Psoas muscle (tissue), 8 donors: ENCODE data around the gene SLC30A3. TPM values are rescaled to one million over a fixed set of nuclear protein-coding genes. Genes with fewer than 3 reads are reported as not detected.

Source experiments
- ATAC-seq, 4 donors: fragments of 200-7000 bp; cut with Tn5 transposase; one replicate each; pipeline ENCODE4 v1.9.1; 2020; ENCODE audit warnings: moderate library complexity in 3 of 4, mild to moderate bottlenecking in 2 of 4
- DNase-seq, 2 donors: peaks; one replicate each; pipeline ENCODE4 v3.0.0-alpha.2; 2020
- H3K27ac ChIP-seq: fragments of 200-600 bp; one replicate; pipeline ENCODE4 v1.8.0; 2022
- H3K27me3 ChIP-seq, 3 donors: fragments of 200-600 bp in 1 of 3; one replicate each; pipeline versions ENCODE4 v1.6.1 to v1.8.0; 2013 to 2022; ENCODE audit warnings: low read length in 2 of 3, mild to moderate bottlenecking in 2 of 3, moderate library complexity in 1 of 3; ENCODE audit not compliant: insufficient read depth in 3 of 3
- H3K36me3 ChIP-seq, 2 donors: fragments of 200-600 bp in 1 of 2; one replicate each; pipeline versions ENCODE4 v1.6.1 to v1.8.0; 2013 to 2022; ENCODE audit warnings: low read depth in 1 of 2, mild to moderate bottlenecking in 1 of 2, moderate library complexity in 1 of 2; ENCODE audit not compliant: insufficient read depth in 1 of 2
- H3K4me1 ChIP-seq: fragments of 200-600 bp; one replicate; pipeline ENCODE4 v1.8.0; 2022
- H3K4me3 ChIP-seq: fragments of 200-600 bp; one replicate; pipeline ENCODE4 v1.8.0; 2022; ENCODE audit warnings: mild to moderate bottlenecking
- H3K9me3 ChIP-seq: fragments of 200-600 bp; one replicate; pipeline ENCODE4 v1.8.0; 2022
- WGBS, 3 donors: extraction: QIAGEN DNeasy Blood & Tissue Kit; methylation state at CpG; one replicate each; pipeline versions ENCODE4 v1.1.6 to v1.1.7; 2013; 5-methylcytosine and 5-hydroxymethylcytosine counted together
- intact Hi-C, 2 donors: fragments of 100-400 bp; cut with DNase I; formaldehyde crosslinking; loops; one replicate each; pipeline versions ENCODE4 v1.11.0 to v1.14.2; 2022
- polyA plus RNA-seq, 3 donors: library from polyadenylated mRNA; stranded (reverse); fragments of 200-250 nt; gene quantifications; one replicate each; pipeline ENCODE4 v1.2.3, GENCODE V29; 2013
- total RNA-seq, 4 donors: library from RNA; stranded (reverse); fragmentation: NEBNext Ultra II Directional in 2 of 4; extraction: Animal tissue kit (Norgen Biotek cat#: 25700) in 2 of 4; gene quantifications; one replicate each; pipeline versions ENCODE4 v1.2.1 to v1.2.4, GENCODE V29; 2021 to 2023
- TF ChIP-seq, protein P1 (sequence below): fragments of 200-600 bp; IDR thresholded peaks from one replicate; pipeline ENCODE4 v1.8.0; 2022; ENCODE audit warnings: antibody characterized with exemption
- donor health status: healthy with polysubstance abuse.
- donor health status: DM: no; HTN: no; CAD: no; lungs with moderate emphysema.
- donor health status: Bipolar disorder and iron deficiency.
- donor health status: healthy.
- donor health status: DM: yes; HTN: yes; CAD: no.
- donor health status: DM: no; HTN: no; CAD: no.
- donor health status: DM: no; HTN: no; CAD: no.
- donor health status: DM: yes; HTN: yes; CAD: no.

SLC30A3 gene
- total and polyA plus RNA-seq, 7 donors = 0.03 to 0.92 (median 0.13) TPM; not detected in 1

DNA sequence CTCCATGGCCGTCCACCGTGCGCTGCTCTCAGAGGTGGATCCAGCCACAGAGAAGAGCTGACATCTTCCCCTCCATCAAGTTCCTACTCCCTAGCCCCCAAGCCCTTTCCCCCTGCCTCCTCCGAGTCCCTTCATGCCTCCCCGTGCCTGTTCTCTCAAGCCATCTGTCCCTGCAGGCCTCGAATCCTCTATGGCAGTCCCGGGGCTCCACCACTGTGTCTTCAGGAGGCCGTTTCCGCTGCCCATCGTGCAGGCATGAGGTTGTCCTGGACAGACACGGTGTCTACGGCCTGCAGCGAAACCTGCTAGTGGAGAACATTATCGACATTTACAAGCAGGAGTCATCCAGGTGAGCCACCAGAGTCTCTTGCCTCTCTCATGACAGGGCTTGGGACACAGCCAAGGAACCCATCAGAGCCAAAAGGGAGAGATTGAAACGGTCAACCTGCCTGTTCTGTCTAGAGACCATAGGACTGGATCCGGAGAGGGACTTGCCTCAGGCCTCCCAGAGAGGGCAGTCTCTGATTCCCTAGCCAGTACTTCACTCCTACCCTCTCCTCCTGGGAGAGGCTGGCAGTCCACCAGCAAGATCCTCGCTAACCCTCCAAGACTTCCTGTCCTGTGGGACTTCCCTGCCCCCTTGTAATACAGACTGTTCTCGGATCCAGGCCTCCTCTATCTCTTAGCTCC, 35.7 kb upstream of the SLC30A3 start:
- DNase-seq = no peak
- H3K27me3 ChIP-seq = no peaks in the 10 kb centered on the region
- ATAC-seq = peak; percentile 11 to 34 (median 26)
- peaks cover 0 to 83% of the 10 kb centered on the region in 2 donors for H3K36me3 ChIP-seq
- peak overlapping the region; percentile 55 for H3K27ac ChIP-seq
- peaks cover 64% of the 10 kb centered on the region for H3K4me1 ChIP-seq
- WGBS, 3 donors = 56 to 66% (median 56%) methylated on average over 18 of the region's 18 CpGs
- no peaks in the 10 kb centered on the region for H3K9me3 ChIP-seq
- TF ChIP-seq, protein P1, sequence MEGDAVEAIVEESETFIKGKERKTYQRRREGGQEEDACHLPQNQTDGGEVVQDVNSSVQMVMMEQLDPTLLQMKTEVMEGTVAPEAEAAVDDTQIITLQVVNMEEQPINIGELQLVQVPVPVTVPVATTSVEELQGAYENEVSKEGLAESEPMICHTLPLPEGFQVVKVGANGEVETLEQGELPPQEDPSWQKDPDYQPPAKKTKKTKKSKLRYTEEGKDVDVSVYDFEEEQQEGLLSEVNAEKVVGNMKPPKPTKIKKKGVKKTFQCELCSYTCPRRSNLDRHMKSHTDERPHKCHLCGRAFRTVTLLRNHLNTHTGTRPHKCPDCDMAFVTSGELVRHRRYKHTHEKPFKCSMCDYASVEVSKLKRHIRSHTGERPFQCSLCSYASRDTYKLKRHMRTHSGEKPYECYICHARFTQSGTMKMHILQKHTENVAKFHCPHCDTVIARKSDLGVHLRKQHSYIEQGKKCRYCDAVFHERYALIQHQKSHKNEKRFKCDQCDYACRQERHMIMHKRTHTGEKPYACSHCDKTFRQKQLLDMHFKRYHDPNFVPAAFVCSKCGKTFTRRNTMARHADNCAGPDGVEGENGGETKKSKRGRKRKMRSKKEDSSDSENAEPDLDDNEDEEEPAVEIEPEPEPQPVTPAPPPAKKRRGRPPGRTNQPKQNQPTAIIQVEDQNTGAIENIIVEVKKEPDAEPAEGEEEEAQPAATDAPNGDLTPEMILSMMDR = no peak
- H3K4me3 ChIP-seq = no peak overlapping the region
- intact Hi-C loops = no loop called here

DNA sequence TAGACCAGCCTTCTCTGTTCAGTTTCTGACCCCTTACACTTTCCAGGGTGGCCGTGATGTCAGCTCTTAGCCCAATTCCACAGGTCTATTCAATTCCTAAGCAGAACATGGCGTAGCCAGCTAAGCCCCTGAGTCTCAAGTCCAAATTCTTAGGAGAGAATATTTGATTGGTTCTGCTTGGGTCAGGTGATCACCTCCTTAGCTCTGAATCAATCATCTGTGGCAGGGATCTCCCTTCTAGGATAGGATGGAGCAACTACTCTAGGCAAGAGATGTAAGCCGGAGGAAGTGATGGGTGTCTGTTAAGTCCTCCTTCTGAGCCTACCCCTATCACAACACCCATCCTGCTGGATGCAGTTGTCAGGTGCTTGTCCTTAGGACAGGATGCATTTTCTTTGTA, 34.3 kb upstream of the SLC30A3 start:
- Histone ChIP-seq H3K4me1 (peaks cover 70% of the 10 kb centered on the region), H3K36me3 (peaks cover 0 to 73% of the 10 kb centered on the region in 2 donors), H3K27me3 (no peaks in the 10 kb centered on the region), H3K27ac (peak overlapping the region; percentile 93), H3K9me3 (no peaks in the 10 kb centered on the region), H3K4me3 (peak overlapping the region; percentile 22)
- ATAC-seq (peak in 3 of 4 donors; percentile 11 to 29 (median 26)), DNase-seq (no peak)
- WGBS, 3 donors = 57 to 81% (median 71%) methylated on average over 3 of the region's 3 CpGs
- intact Hi-C loops = no loop called here
- TF ChIP-seq, protein P1 = no peak

DNA sequence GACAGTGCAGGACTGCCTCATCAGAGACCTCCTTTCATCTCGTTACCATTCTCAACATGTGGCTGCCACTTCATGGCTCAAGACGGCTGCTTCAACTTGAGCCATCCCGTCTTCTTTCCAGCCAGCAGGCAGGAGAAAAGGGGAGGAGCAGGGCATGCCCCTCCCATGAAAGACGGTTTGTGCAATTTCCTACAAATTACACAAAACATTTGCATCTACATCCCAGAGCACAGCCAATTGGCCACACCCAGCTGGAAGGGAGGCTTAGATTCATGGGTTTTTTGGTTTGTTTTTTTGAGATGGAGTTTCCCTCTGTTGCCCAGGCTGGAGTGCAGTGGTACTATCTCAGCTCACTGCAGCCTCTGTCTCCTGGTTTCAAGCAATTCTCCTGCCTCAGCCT, 33.6 kb upstream of the SLC30A3 start:
- no peaks in the 10 kb centered on the region for H3K9me3 ChIP-seq
- intact Hi-C loops = no loop called here
- peaks cover 72% of the 10 kb centered on the region for H3K4me1 ChIP-seq
- ATAC-seq (no peak), DNase-seq (no peak)
- TF ChIP-seq, protein P1 = no peak
- 17 to 32% (median 24%) methylated on average over 4 of the region's 4 CpGs for WGBS, 3 donors
- H3K4me3 ChIP-seq = peak overlapping the region; percentile 11
- no peaks in the 10 kb centered on the region for H3K27me3 ChIP-seq
- peak overlapping the region; percentile 93 for H3K27ac ChIP-seq
- peaks cover 0 to 66% of the 10 kb centered on the region in 2 donors for H3K36me3 ChIP-seq

DNA sequence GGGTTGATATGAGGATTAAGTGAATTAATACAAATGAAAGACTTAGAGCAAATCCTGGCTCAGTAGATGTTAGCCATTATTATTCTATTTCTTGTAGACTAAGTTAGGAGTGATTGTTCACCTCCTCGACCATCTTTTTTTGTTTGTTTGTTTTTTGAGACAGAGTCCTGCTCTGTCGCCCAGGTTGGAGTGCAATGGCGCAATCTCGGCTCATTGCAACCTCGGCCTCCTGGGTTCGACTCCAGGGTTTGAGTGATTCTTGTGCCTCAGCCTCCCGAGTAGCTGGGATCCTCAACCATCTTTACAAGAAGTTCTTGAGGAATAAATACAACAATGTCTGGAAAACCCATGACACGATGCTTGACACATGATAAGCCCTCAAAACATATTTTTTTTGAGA, 32.1 kb upstream of the SLC30A3 start:
- H3K9me3 ChIP-seq = no peaks in the 10 kb centered on the region
- intact Hi-C loops = no loop called here
- ATAC-seq (no peak), DNase-seq (no peak)
- peak overlapping the region; percentile 93 for H3K27ac ChIP-seq
- H3K4me1 ChIP-seq = peaks cover 77% of the 10 kb centered on the region
- H3K36me3 ChIP-seq = peaks cover 0 to 50% of the 10 kb centered on the region in 2 donors
- H3K27me3 ChIP-seq = no peaks in the 10 kb centered on the region
- 57 to 73% (median 60%) methylated on average over 8 of the region's 8 CpGs for WGBS, 3 donors
- TF ChIP-seq, protein P1 = no peak
- peak overlapping the region; percentile 71 for H3K4me3 ChIP-seq
